Keratinocyte (primary cell): ENCODE results near the gene RTCA.

Experiments used
- CTCF ChIP-seq, 3 experiments: IDR thresholded peaks in 1 of 3; conservative IDR thresholded peaks in 1 of 3; optimal IDR thresholded peaks in 1 of 3; 2 replicates in 2 of 3; 3 replicates in 1 of 3; pipeline versions ENCODE3 to v1.5.1; 2011; ENCODE audit warnings: low read length in 3 of 3, mild to moderate bottlenecking in 3 of 3, moderate library complexity in 2 of 3, control low read depth in 1 of 3, inconsistent platforms in 1 of 3; ENCODE audit not compliant: insufficient read depth in 2 of 3; ENCODE audit errors: extremely low read depth in 1 of 3
- EZH2 ChIP-seq: IDR thresholded peaks from one replicate; pipeline ENCODE4 v1.6.1; 2012; ENCODE audit warnings: inconsistent platforms, mild to moderate bottlenecking, low read length, moderate library complexity

GRCh38 chr1:100267284-100267683 is 1.3 kb downstream of the RTCA start:
- TF ChIP-seq EZH2, result no peak
- TF ChIP-seq CTCF (optimal IDR thresholded peaks at IDR 0.05 in 1 of 3, IDR thresholded peaks at IDR 0.05 in 1 of 3, conservative IDR thresholded peaks at IDR 0.05 in 1 of 3; ENCODE audit: extremely low read depth in 1 of 3, insufficient read depth in 2 of 3, low read length in 3 of 3), result no peak
